Bronchial epithelial cell (primary cell): Measurements from ENCODE around the gene RNPEP. TPM values are rescaled to one million over a fixed set of nuclear protein-coding genes. Genes with fewer than 3 reads are reported as not detected.
A peak's percentile ranks its signal among the peaks of the same experiment; 100 is the strongest.

Source experiments
- DNase-seq: peaks from one replicate; pipeline ENCODE4 v3.0.0-alpha.2; 2010; ENCODE audit warnings: low read depth
- FAIRE-seq: peaks from 2 replicates; lab custom pipeline; 2011; peaks lifted over from hg19 to GRCh38; lab: Jason Lieb, UNC
- H3K27me3 ChIP-seq: 2 replicates; pipeline ENCODE4 v1.5.1; 2011; ENCODE audit warnings: low read length; ENCODE audit not compliant: control insufficient read depth, insufficient read depth
- H3K36me3 ChIP-seq: 2 replicates; pipeline ENCODE4 v1.5.1; 2011; ENCODE audit warnings: low read length; ENCODE audit not compliant: control insufficient read depth, insufficient read depth
- H3K4me3 ChIP-seq: 2 replicates; pipeline ENCODE4 v1.5.1; 2011; ENCODE audit warnings: mild to moderate bottlenecking, low read depth, low read length, control low read depth
- CTCF ChIP-seq: IDR thresholded peaks from 2 replicates; pipeline ENCODE4 v1.5.1; 2011; ENCODE audit warnings: mild to moderate bottlenecking, moderate library complexity, low read length, control low read depth, inconsistent platforms; ENCODE audit not compliant: insufficient read depth, severe bottlenecking
- total RNA-seq: library from RNA; depleted of rRNA; stranded (reverse); fragments of >200 nt; gene quantifications from 2 replicates; pipeline ENCODE4 v1.2.1, GENCODE V29; 2014

Gene RNPEP
- total RNA-seq, 1 donor from 2014 or later: 39.8 TPM

- peak; percentile 65 for DNase-seq
- FAIRE-seq: no peak
- Histone ChIP-seq H3K36me3 (peaks cover 25% of the 10 kb centered on the region), H3K4me3 (no peak overlapping the region), H3K27me3 (no peaks in the 10 kb centered on the region)
- peak; percentile 87 for TF ChIP-seq CTCF
Observed at GRCh38 chr1:201999625-202000238, 17.3 kb downstream of the RNPEP start.

- Histone ChIP-seq H3K4me3 (no peak overlapping the region), H3K36me3 (peaks cover 19% of the 10 kb centered on the region), H3K27me3 (no peaks in the 10 kb centered on the region)
- no peak for DNase-seq
- TF ChIP-seq CTCF: no peak
- FAIRE-seq: peak; percentile 43
Observed at GRCh38 chr1:202002507-202002906, 20.1 kb downstream of the RNPEP start.

- Histone ChIP-seq H3K4me3 (no peak overlapping the region), H3K27me3 (no peaks in the 10 kb centered on the region), H3K36me3 (peaks cover 19% of the 10 kb centered on the region)
- no peak for TF ChIP-seq CTCF
- DNase-seq: no peak
- FAIRE-seq: no peak
Observed at GRCh38 chr1:202004711-202005110, 22.3 kb downstream of the RNPEP start.

- FAIRE-seq: no peak
- peak; percentile 22 for DNase-seq
- Histone ChIP-seq H3K4me3 (no peak overlapping the region), H3K27me3 (no peaks in the 10 kb centered on the region), H3K36me3 (peaks cover 17% of the 10 kb centered on the region)
- no peak for TF ChIP-seq CTCF
Observed at GRCh38 chr1:202005958-202006357, 23.5 kb downstream of the RNPEP start.

GRCh38 chr1:202007304-202007703 is 24.9 kb downstream of the RNPEP start:
- H3K27me3 ChIP-seq: peaks cover under 1% of the 10 kb centered on the region
- TF ChIP-seq CTCF: no peak
- DNase-seq (no peak), FAIRE-seq (no peak)
- H3K36me3 ChIP-seq: peaks cover 17% of the 10 kb centered on the region
- no peak overlapping the region for H3K4me3 ChIP-seq

- peaks cover 3% of the 10 kb centered on the region for H3K27me3 ChIP-seq
- DNase-seq (peak; percentile 79), FAIRE-seq (no peak)
- TF ChIP-seq CTCF: no peak
- H3K4me3 ChIP-seq: no peak overlapping the region
- H3K36me3 ChIP-seq: peaks cover 22% of the 10 kb centered on the region
Observed at GRCh38 chr1:202007805-202008489, 25.5 kb downstream of the RNPEP start.
